GM18867 (cell line): ENCODE data around the gene NSF.
"Not testable (repeated sequence)": the region's sequence is repeated elsewhere in the genome, so short reads cannot be mapped to it uniquely, and the experiment has no call there.

Source experiments
- ATAC-seq: cut with Tn5 transposase; IDR thresholded peaks from one replicate; pipeline ENCODE4 v1.9.1; 2021; ENCODE audit warnings: mild to moderate bottlenecking, moderate library complexity; ENCODE audit not compliant: unreplicated experiment

NSF gene

GRCh38 chr17:46628753-46629436, 38.4 kb downstream of the NSF start:
- not testable (repeated sequence) for ATAC-seq

GRCh38 chr17:46632146-46632545, 41.7 kb downstream of the NSF start:
- not testable (repeated sequence) for ATAC-seq

- ATAC-seq, result not testable (repeated sequence)
These were observed 44.4 kb downstream of the NSF start for GRCh38 chr17:46634844-46635243.

GRCh38 chr17:46641861-46642656, 51.6 kb downstream of the NSF start:
- ATAC-seq, result not testable (repeated sequence)

- ATAC-seq, result not testable (repeated sequence)
These were observed 56.8 kb downstream of the NSF start for GRCh38 chr17:46647251-46647650.

- not testable (repeated sequence) for ATAC-seq
These were observed 57.3 kb downstream of the NSF start for GRCh38 chr17:46647688-46648278.

GRCh38 chr17:46649246-46649645, 58.8 kb downstream of the NSF start:
- ATAC-seq, result not testable (repeated sequence)

- ATAC-seq, result peak; percentile 56
These were observed 61.7 kb downstream of the NSF start for GRCh38 chr17:46652024-46652643.

- ATAC-seq, result not testable (repeated sequence)
These were observed 67.8 kb downstream of the NSF start for GRCh38 chr17:46658235-46658634.

GRCh38 chr17:46659702-46660101, 69.2 kb downstream of the NSF start:
- ATAC-seq, result not testable (repeated sequence)

GRCh38 chr17:46663123-46663522, 72.7 kb downstream of the NSF start:
- ATAC-seq, result not testable (repeated sequence)

GRCh38 chr17:46663552-46663951, 73.1 kb downstream of the NSF start:
- ATAC-seq, result not testable (repeated sequence)

GRCh38 chr17:46665969-46666368, 75.5 kb downstream of the NSF start:
- ATAC-seq, result not testable (repeated sequence)

GRCh38 chr17:46670789-46671188, 80.3 kb downstream of the NSF start:
- ATAC-seq, result not testable (repeated sequence)

- ATAC-seq, result not testable (repeated sequence)
These were observed 82.3 kb downstream of the NSF start for GRCh38 chr17:46672777-46673176.

- not testable (repeated sequence) for ATAC-seq
These were observed 87.3 kb downstream of the NSF start for GRCh38 chr17:46677819-46678218.

GRCh38 chr17:46683653-46684052, 93.2 kb downstream of the NSF start:
- ATAC-seq, result not testable (repeated sequence)

- not testable (repeated sequence) for ATAC-seq
These were observed 94.8 kb downstream of the NSF start for GRCh38 chr17:46685284-46685683.

GRCh38 chr17:46692196-46692595, 101.7 kb downstream of the NSF start:
- not testable (repeated sequence) for ATAC-seq

GRCh38 chr17:46693283-46693682, 102.8 kb downstream of the NSF start:
- ATAC-seq, result not testable (repeated sequence)

GRCh38 chr17:46696522-46696921, 106.1 kb downstream of the NSF start:
- ATAC-seq, result not testable (repeated sequence)
